ENCODE data around the gene FAM184A. TPM values are rescaled to one million over a fixed set of nuclear protein-coding genes. Genes with fewer than 3 reads are reported as not detected.

Gene FAM184A
- total RNA-seq, 1 donor from 2014 or later = 24.8 TPM

DNA sequence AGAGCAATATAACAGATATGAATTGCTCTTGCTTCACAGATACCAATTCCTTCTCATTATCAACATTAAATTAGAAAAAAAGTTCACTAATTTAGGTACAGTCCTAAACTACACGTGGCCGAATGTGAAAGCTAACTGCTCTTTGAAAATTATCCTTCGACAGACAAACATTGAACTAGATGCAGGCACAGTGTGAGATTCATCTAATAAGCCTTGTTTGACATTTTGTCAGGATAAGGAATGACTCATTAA, 1.1 kb downstream of the FAM184A start:
- H3K9ac ChIP-seq = no peak overlapping the region

DNA sequence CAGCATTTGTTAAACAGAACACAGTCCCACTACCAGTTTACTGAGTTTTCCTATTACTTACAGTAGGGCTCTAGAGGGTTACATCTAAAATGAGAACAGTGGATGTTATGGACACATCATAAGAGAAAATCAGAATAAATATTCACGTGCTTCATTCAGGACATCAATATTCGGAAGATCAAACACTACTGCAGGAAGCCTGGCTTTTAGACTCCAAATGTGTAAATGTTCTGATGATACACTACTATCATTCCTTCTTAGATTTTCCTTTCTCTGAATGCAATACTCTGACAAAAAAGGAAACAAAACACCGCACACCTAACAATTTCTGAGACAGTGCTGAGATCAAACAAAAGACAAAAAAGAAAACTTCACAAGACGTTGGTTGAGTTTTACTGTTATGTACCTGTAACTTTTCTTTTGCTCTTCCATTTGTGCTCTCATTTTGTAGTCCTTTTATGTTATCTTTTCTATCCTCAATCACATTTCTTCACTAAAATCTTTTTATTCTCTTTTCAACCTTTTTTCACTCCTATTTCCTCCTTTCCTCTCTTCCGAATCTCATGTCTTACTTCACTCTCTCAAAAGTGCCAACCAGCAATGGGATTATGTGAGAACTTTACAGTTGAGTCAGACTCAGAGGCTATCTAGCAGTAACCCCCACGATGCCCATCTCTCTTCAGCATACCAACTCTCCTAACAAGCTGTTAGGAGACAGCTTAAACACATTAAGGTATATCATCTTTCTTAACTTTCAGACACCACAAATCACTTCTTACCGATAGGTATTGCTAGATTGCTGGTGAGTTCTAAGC, 1.7 kb downstream of the FAM184A start:
- Histone ChIP-seq H3K79me2 (ENCODE audit: low read depth) (no peaks in the 10 kb centered on the region), H3K9me3 (ENCODE audit: low read depth) (no peaks in the 10 kb centered on the region), H3K36me3 (no peaks in the 10 kb centered on the region), H2AFZ (replicated peaks) (no peak overlapping the region), H3F3A (ENCODE audit: low read depth) (peaks cover 4% of the 10 kb centered on the region), H3K27me3 (peaks cover 47% of the 10 kb centered on the region), H3K4me2 (peak overlapping the region; percentile 84), H3K9ac (no peak overlapping the region), H4K20me1 (ENCODE audit: low read depth) (peaks cover 6% of the 10 kb centered on the region), H3K4me3 (peak overlapping the region; percentile 89), H3K27ac (no peak overlapping the region), H3K4me1 (peaks cover 7% of the 10 kb centered on the region)
- Mint-ChIP-seq H3K36me3 (peaks cover 4% of the 10 kb centered on the region), H3K4me1 (peaks cover 24% of the 10 kb centered on the region), H3K4me3 (peak overlapping the region; percentile 85), H3K27me3 (ENCODE audit: insufficient read depth, low read depth) (peaks cover 13% of the 10 kb centered on the region), H3K9me3 (peaks cover 4% of the 10 kb centered on the region), H3K27ac (no peak overlapping the region)
- DNase-seq (ENCODE audit: low spot score) = no peak
- no peak for TF ChIP-seq EZH2phosphoT487 (IDR thresholded peaks at IDR 0.05)
- TF ChIP-seq, protein P1, sequence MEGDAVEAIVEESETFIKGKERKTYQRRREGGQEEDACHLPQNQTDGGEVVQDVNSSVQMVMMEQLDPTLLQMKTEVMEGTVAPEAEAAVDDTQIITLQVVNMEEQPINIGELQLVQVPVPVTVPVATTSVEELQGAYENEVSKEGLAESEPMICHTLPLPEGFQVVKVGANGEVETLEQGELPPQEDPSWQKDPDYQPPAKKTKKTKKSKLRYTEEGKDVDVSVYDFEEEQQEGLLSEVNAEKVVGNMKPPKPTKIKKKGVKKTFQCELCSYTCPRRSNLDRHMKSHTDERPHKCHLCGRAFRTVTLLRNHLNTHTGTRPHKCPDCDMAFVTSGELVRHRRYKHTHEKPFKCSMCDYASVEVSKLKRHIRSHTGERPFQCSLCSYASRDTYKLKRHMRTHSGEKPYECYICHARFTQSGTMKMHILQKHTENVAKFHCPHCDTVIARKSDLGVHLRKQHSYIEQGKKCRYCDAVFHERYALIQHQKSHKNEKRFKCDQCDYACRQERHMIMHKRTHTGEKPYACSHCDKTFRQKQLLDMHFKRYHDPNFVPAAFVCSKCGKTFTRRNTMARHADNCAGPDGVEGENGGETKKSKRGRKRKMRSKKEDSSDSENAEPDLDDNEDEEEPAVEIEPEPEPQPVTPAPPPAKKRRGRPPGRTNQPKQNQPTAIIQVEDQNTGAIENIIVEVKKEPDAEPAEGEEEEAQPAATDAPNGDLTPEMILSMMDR (IDR thresholded peaks at IDR 0.05) = no peak

More for the DNA sequence above, 1.1 kb downstream of the FAM184A start:
- peaks cover 7% of the 10 kb centered on the region for H3K36me3 Mint-ChIP-seq
- no peak overlapping the region for H3K27ac Mint-ChIP-seq
- H3K79me2 ChIP-seq (ENCODE audit: low read depth) = no peaks in the 10 kb centered on the region
- peaks cover 47% of the 10 kb centered on the region for H3K27me3 ChIP-seq
- H3K4me1 ChIP-seq = peaks cover 7% of the 10 kb centered on the region
- H3K9me3 ChIP-seq (ENCODE audit: low read depth) = no peaks in the 10 kb centered on the region
- peaks cover 6% of the 10 kb centered on the region for H4K20me1 ChIP-seq (ENCODE audit: low read depth)
- H3K4me3 Mint-ChIP-seq = peak overlapping the region; percentile 85
- H3K36me3 ChIP-seq = no peaks in the 10 kb centered on the region
- H3K9me3 Mint-ChIP-seq = peaks cover 7% of the 10 kb centered on the region
- H3K4me1 Mint-ChIP-seq = peaks cover 24% of the 10 kb centered on the region
- peaks cover 14% of the 10 kb centered on the region for H3K27me3 Mint-ChIP-seq (ENCODE audit: insufficient read depth, low read depth)
- peaks cover 4% of the 10 kb centered on the region for H3F3A ChIP-seq (ENCODE audit: low read depth)
- no peak overlapping the region for H3K27ac ChIP-seq
- no peak for TF ChIP-seq EZH2 (IDR thresholded peaks at IDR 0.05)
- TF ChIP-seq EZH2phosphoT487 (IDR thresholded peaks at IDR 0.05) = no peak
- TF ChIP-seq, protein P1 (IDR thresholded peaks at IDR 0.05) = no peak
- peak overlapping the region; percentile 89 for H3K4me3 ChIP-seq
- no peak overlapping the region for H2AFZ ChIP-seq (replicated peaks)
- DNase-seq (ENCODE audit: low spot score) = no peak
- H3K4me2 ChIP-seq = peak overlapping the region; percentile 84

DNA sequence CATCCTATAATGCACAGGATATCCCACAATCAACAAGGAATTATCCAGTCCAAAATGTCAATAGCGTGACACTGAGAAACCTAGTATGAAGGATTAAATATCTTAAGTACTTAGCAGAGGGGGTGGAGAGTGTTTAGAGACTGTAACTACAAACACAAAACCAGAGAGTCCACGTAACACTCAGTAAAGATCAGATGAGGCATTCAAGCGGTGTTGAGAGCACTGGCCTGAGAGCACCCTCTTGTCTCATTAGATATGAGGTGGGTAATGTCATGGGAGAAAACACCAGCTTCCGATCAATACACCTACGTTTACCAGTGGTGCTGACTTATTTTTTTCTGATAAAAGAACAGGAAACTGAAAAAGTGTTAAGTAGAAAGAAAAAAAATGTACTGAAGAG, 2.3 kb downstream of the FAM184A start:
- peaks cover 7% of the 10 kb centered on the region for H3K4me1 ChIP-seq
- no peaks in the 10 kb centered on the region for H3K79me2 ChIP-seq (ENCODE audit: low read depth)
- H3K27me3 ChIP-seq = peaks cover 47% of the 10 kb centered on the region
- H3K36me3 ChIP-seq = no peaks in the 10 kb centered on the region
- H2AFZ ChIP-seq (replicated peaks) = no peak overlapping the region
- H3K4me2 ChIP-seq = no peak overlapping the region
- peaks cover 4% of the 10 kb centered on the region for H3F3A ChIP-seq (ENCODE audit: low read depth)
- Mint-ChIP-seq H3K27ac (no peak overlapping the region), H3K4me1 (peaks cover 24% of the 10 kb centered on the region), H3K9me3 (peaks cover 4% of the 10 kb centered on the region), H3K36me3 (peaks cover 4% of the 10 kb centered on the region), H3K4me3 (no peak overlapping the region), H3K27me3 (ENCODE audit: insufficient read depth, low read depth) (peaks cover 12% of the 10 kb centered on the region)
- no peak overlapping the region for H3K9ac ChIP-seq
- TF ChIP-seq EZH2phosphoT487 (IDR thresholded peaks at IDR 0.05) (no peak), EZH2 (IDR thresholded peaks at IDR 0.05) (no peak)
- TF ChIP-seq, protein P1 (IDR thresholded peaks at IDR 0.05) = no peak
- no peak overlapping the region for H3K4me3 ChIP-seq
- no peak overlapping the region for H3K27ac ChIP-seq
- H3K9me3 ChIP-seq (ENCODE audit: low read depth) = no peaks in the 10 kb centered on the region
- peaks cover 6% of the 10 kb centered on the region for H4K20me1 ChIP-seq (ENCODE audit: low read depth)
- no peak for DNase-seq (ENCODE audit: low spot score)

Measured in neural progenitor cell (in vitro differentiated cells).